Activated T-helper 2 cell treated with anti-CD3 and anti-CD28 coated beads, Interferon-gamma antibody, Interleukin-2, Interleukin-4, amounts not matched to agents 10 μg/mL and 5 μg/mL and 100 μg/mL, durations not matched to agents 14 hours and 24 hours and 36 hours (primary cell): ENCODE measurements around the gene SBNO1. TPM values are rescaled to one million over a fixed set of nuclear protein-coding genes. Genes with fewer than 3 reads are reported as not detected.
A peak's percentile ranks its signal among the peaks of the same experiment; 100 is the strongest.
"Not testable (repeated sequence)": the region's sequence is repeated elsewhere in the genome, so short reads cannot be mapped to it uniquely, and the experiment has no call there.

Source experiments
- DNase-seq: peaks from one replicate; pipeline ENCODE4 v3.0.0; 2021; ENCODE audit warnings: low spot score
- H3K27ac Mint-ChIP-seq: one replicate; pipeline ENCODE4 v1.8.0; 2021; ENCODE audit warnings: mixed read lengths
- H3K27me3 Mint-ChIP-seq: one replicate; pipeline ENCODE4 v1.8.0; 2021; ENCODE audit warnings: low read depth, mixed read lengths
- H3K36me3 Mint-ChIP-seq: one replicate; pipeline ENCODE4 v1.8.0; 2021; ENCODE audit warnings: low read depth, mixed read lengths
- H3K4me1 Mint-ChIP-seq: one replicate; pipeline ENCODE4 v1.8.0; 2021; ENCODE audit warnings: low read depth, mixed read lengths
- H3K4me3 Mint-ChIP-seq: one replicate; pipeline ENCODE4 v1.8.0; 2021; ENCODE audit warnings: low read depth, mild to moderate bottlenecking, moderate library complexity, mixed read lengths
- H3K9me3 Mint-ChIP-seq: one replicate; pipeline ENCODE4 v1.8.0; 2021; ENCODE audit warnings: mixed read lengths
- intact Hi-C: fragments of 100-400 bp; cut with micrococcal nuclease; formaldehyde crosslinking; loops from one replicate; pipeline ENCODE4 v1.15.1; 2023
- total RNA-seq: library from RNA; stranded (reverse); gene quantifications from 2 replicates; pipeline ENCODE4 v1.2.3, GENCODE V29; 2022

The SBNO1 gene
- total RNA-seq, 1 donor from 2014 or later: 51.1 TPM

DNA sequence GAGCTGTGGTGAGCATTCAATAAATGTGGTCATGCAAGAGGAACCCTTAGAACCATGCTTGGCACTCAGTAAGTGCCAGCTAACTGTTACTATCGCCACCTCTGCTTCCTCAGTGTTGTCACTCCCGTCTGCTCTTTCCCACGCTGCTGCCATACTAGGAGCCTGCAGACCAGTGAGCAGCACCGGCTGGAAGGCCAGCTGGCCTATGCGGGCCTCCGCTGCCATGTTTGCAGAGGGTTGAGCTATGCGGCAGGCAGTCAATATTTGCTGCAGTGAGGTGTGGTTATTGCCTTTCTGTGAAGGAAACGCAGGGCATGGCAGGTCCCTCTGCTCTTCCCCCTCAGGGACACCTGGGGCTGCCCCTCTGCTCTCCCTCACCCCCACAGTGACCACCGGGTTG, 32.3 kb upstream of the SBNO1 start:
- Mint-ChIP-seq H3K27ac (no peak overlapping the region), H3K36me3 (peaks cover 61% of the 10 kb centered on the region), H3K4me1 (no peaks in the 10 kb centered on the region), H3K4me3 (no peak overlapping the region), H3K27me3 (no peaks in the 10 kb centered on the region), H3K9me3 (no peaks in the 10 kb centered on the region)
- DNase-seq: no peak
- intact Hi-C loops: no loop called here

DNA sequence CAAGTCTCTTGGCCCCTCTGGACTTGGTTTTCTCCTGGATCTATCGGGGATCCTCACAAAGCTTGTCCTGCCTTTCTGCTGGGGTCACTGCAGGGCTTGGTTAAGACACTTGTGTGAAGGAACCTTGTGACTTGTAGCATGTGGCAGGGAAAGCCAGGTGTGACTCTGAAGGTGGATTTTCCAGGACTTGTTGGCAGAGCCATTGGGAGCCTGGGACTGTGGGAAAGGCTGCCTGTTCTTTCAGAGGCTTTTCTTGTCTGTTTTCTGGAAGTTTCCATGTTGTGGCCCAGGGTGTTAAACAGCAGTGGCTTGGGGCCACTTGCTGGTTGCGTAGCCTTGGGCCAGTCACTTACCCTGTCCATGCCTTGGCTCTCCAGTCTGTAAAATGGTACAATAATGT, 31.9 kb upstream of the SBNO1 start:
- Mint-ChIP-seq H3K4me3 (no peak overlapping the region), H3K9me3 (no peaks in the 10 kb centered on the region), H3K27me3 (no peaks in the 10 kb centered on the region), H3K27ac (no peak overlapping the region), H3K36me3 (peaks cover 65% of the 10 kb centered on the region), H3K4me1 (no peaks in the 10 kb centered on the region)
- intact Hi-C loops: no loop called here
- no peak for DNase-seq

DNA sequence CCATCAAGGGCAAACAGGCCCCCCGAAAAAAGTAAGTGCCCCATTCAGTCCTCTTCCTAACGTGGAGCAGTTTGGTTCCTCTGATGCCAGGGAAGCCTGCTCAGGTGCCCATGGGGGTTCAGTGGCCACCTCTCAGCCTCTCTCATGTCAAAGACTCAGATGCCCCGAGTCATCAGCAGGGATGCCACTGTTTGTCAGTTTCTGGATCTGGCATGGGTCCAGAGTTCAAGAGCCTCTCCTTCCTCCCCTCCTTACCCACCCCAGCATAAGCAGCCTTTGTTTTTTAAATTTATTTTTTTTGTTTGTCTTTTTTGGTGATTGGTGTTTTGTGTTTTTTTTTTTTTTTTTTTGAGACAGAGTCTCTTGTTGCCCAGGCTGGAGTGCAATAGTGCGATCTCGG, 30.6 kb upstream of the SBNO1 start:
- H3K36me3 Mint-ChIP-seq: peaks cover 76% of the 10 kb centered on the region
- intact Hi-C loops: no loop called here

GRCh38 chr12:123393747-123394146, 29.1 kb upstream of the SBNO1 start:
- Mint-ChIP-seq H3K36me3 (peaks cover 76% of the 10 kb centered on the region), H3K27me3 (no peaks in the 10 kb centered on the region), H3K4me3 (no peak overlapping the region), H3K27ac (no peak overlapping the region), H3K4me1 (peaks cover 13% of the 10 kb centered on the region), H3K9me3 (no peaks in the 10 kb centered on the region)
- no peak for DNase-seq
- intact Hi-C loops: no loop called here

More for the DNA sequence above, 30.6 kb upstream of the SBNO1 start:
- no peaks in the 10 kb centered on the region for H3K27me3 Mint-ChIP-seq
- no peaks in the 10 kb centered on the region for H3K9me3 Mint-ChIP-seq
- H3K4me3 Mint-ChIP-seq: no peak overlapping the region
- peaks cover 8% of the 10 kb centered on the region for H3K4me1 Mint-ChIP-seq
- H3K27ac Mint-ChIP-seq: no peak overlapping the region
- no peak for DNase-seq

- H3K4me1 Mint-ChIP-seq: peaks cover 28% of the 10 kb centered on the region
- peaks cover 62% of the 10 kb centered on the region for H3K36me3 Mint-ChIP-seq
- no peaks in the 10 kb centered on the region for H3K9me3 Mint-ChIP-seq
- H3K27ac Mint-ChIP-seq: no peak overlapping the region
- no peaks in the 10 kb centered on the region for H3K27me3 Mint-ChIP-seq
- peak overlapping the region; percentile 26 for H3K4me3 Mint-ChIP-seq
- DNase-seq: no peak
- intact Hi-C loops: no loop called here
Measured at GRCh38 chr12:123391546-123392343, 27.1 kb upstream of the SBNO1 start.

DNA sequence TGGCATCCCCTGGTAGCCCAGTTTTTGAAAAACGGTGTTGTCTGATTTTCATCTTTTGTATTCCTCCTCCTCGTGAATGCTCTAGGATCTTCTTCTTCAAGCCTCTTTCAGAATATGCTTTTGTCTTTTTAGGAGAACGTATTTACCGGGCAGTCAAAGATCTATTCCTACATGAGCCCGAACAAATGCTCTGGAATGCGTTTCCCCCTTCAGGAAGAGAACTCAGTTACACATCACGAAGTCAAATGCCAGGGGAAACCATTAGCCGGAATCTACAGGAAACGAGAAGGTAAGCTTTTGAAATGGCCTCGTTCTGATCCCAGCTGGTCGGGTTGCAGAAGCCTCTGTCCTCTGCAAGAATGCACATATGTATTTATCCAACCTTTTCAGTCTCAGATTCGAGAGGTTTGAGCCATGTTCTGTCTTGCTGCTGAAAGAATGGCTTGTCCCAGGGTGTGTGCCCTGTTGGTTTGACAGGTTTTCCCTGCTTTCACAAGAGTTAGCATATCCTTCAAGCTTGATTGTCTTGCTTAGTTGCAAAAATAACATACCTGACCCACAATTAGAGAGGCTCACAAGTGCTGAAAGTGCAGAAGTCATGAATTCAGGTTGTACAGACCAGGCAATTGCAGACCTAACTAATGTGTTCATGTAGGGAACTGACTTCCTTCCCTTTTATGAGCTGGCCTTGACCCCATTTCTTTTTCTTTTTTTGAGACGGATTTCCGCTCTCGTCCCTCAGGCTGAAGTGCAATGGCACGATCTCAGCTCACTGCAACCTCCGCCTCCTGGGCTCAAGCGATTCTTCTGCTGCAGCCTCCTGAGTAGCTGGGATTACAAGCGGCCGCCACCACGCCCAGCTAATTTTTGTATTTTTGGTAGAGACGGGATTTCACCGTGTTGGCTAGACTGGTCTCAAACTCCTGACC, 26.1 kb upstream of the SBNO1 start:
- peaks cover 31% of the 10 kb centered on the region for H3K4me1 Mint-ChIP-seq
- no peaks in the 10 kb centered on the region for H3K27me3 Mint-ChIP-seq
- H3K36me3 Mint-ChIP-seq: peaks cover 52% of the 10 kb centered on the region
- H3K27ac Mint-ChIP-seq: peak overlapping the region; percentile 81
- no peaks in the 10 kb centered on the region for H3K9me3 Mint-ChIP-seq
- H3K4me3 Mint-ChIP-seq: peak overlapping the region; percentile 86
- no peak for DNase-seq
- intact Hi-C loops: no loop called here

GRCh38 chr12:123389560-123390351, 25.1 kb upstream of the SBNO1 start:
- Mint-ChIP-seq H3K4me1 (peaks cover 33% of the 10 kb centered on the region), H3K9me3 (no peaks in the 10 kb centered on the region), H3K27ac (peak overlapping the region; percentile 81), H3K36me3 (peaks cover 42% of the 10 kb centered on the region), H3K4me3 (peak overlapping the region; percentile 86), H3K27me3 (no peaks in the 10 kb centered on the region)
- no peak for DNase-seq
- intact Hi-C loops: loop anchor here (5.0 kb wide), 2 partner anchors 48 to 193 kb away; partner anchors contain the start of genes RILPL2 and TMED2

GRCh38 chr12:123388951-123389559, 24.4 kb upstream of the SBNO1 start:
- H3K27ac Mint-ChIP-seq: no peak overlapping the region
- H3K27me3 Mint-ChIP-seq: no peaks in the 10 kb centered on the region
- no peak overlapping the region for H3K4me3 Mint-ChIP-seq
- no peaks in the 10 kb centered on the region for H3K9me3 Mint-ChIP-seq
- H3K4me1 Mint-ChIP-seq: peaks cover 33% of the 10 kb centered on the region
- no peak for DNase-seq
- H3K36me3 Mint-ChIP-seq: peaks cover 38% of the 10 kb centered on the region
- intact Hi-C loops: loop anchor here (1.0 to 5.0 kb wide), 3 partner anchors 24 to 193 kb away; partner anchors contain the start of genes RILPL2 and TMED2

- DNase-seq: peak; percentile 75
- no peaks in the 10 kb centered on the region for H3K9me3 Mint-ChIP-seq
- intact Hi-C loops: loop anchor here (1.0 to 5.0 kb wide), 3 partner anchors 23 to 194 kb away; partner anchors contain the start of genes RILPL2 and TMED2
- peak overlapping the region; percentile 81 for H3K4me3 Mint-ChIP-seq
- H3K27me3 Mint-ChIP-seq: no peaks in the 10 kb centered on the region
- H3K4me1 Mint-ChIP-seq: peaks cover 36% of the 10 kb centered on the region
- peaks cover 36% of the 10 kb centered on the region for H3K36me3 Mint-ChIP-seq
- H3K27ac Mint-ChIP-seq: peak overlapping the region; percentile 90
Measured at GRCh38 chr12:123388177-123388950, 23.7 kb upstream of the SBNO1 start.

GRCh38 chr12:123387508-123388176, 23.0 kb upstream of the SBNO1 start:
- Mint-ChIP-seq H3K4me3 (peak overlapping the region; percentile 81), H3K27ac (peak overlapping the region; percentile 90), H3K9me3 (no peaks in the 10 kb centered on the region), H3K4me1 (peaks cover 37% of the 10 kb centered on the region), H3K27me3 (no peaks in the 10 kb centered on the region), H3K36me3 (peaks cover 29% of the 10 kb centered on the region)
- DNase-seq: no peak
- intact Hi-C loops: loop anchor here (1.0 to 5.0 kb wide), 3 partner anchors 22 to 195 kb away; partner anchors contain the start of genes RILPL2 and TMED2

DNA sequence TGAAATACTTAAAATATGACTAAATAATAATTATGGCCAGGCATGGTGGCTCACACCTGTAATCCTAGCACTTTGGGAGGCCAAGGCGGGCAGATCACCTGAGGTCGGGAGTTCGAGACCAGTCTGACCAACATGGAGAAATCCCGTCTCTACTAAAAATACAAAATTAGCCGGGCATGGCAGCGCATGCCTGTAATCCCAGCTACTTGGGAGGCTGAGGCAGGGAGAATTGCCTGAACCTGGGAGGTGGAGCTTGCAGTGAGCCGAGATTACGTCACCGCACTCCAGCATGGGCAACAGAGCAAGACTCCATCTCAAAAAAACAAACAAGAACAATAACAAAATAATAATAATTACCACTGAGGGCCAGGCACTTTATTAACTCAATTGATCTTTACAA, 20.9 kb upstream of the SBNO1 start:
- H3K9me3 Mint-ChIP-seq, H3K36me3 Mint-ChIP-seq, H3K27me3 Mint-ChIP-seq, DNase-seq, H3K27ac Mint-ChIP-seq, H3K4me3 Mint-ChIP-seq: not testable (repeated sequence)
- intact Hi-C loops: loop anchor here (5.0 kb wide), 2 partner anchors 52 to 197 kb away; partner anchors contain the start of genes RILPL2 and TMED2
- peaks cover 32% of the 10 kb centered on the region for H3K4me1 Mint-ChIP-seq
